Common myeloid progenitor, CD34-positive (primary cell): Measurements from ENCODE around the gene ANKRD33.

Source experiments
- CTCF ChIA-PET: fragments of 350-600 bp; sonication (Branson Sonifier 250); formaldehyde crosslinking; loops from one replicate; lab custom pipeline; 2021; ENCODE audit warnings: antibody characterized with exemption; lab: Charles Lee
- POLR2A ChIA-PET: fragments of 350-600 bp; sonication (Branson Sonifier 250); formaldehyde crosslinking; loops from one replicate; lab custom pipeline; 2021; ENCODE audit warnings: antibody characterized with exemption; lab: Charles Lee
- DNase-seq, 3 donors: peaks; one replicate each; pipeline versions ENCODE4 v3.0.0 to v3.0.0-alpha.2; 2013
- H3K27ac ChIP-seq, 2 experiments: 1 replicate in 1 of 2; 2 replicates in 1 of 2; pipeline ENCODE4 v1.7.0; 2013; ENCODE audit warnings: inconsistent platforms in 2 of 2, low read length in 2 of 2, mild to moderate bottlenecking in 2 of 2, low read depth in 1 of 2, moderate library complexity in 1 of 2; ENCODE audit not compliant: severe bottlenecking in 2 of 2, insufficient read depth in 1 of 2, poor library complexity in 1 of 2
- H3K27me3 ChIP-seq, 5 experiments: replicated peaks in 2 of 5; 1 replicate in 3 of 5; 2 replicates in 2 of 5; pipeline versions ENCODE4 v1.6.1 to v1.7.0; 2013; ENCODE audit warnings: low read length in 4 of 5, mild to moderate bottlenecking in 2 of 5, moderate library complexity in 2 of 5, inconsistent platforms in 1 of 5; ENCODE audit not compliant: insufficient read depth in 5 of 5, control insufficient read depth in 4 of 5
- H3K36me3 ChIP-seq, 4 experiments: 1 replicate in 2 of 4; 2 replicates in 2 of 4; pipeline versions ENCODE4 v1.6.1 to v1.7.0; 2013; ENCODE audit warnings: low read length in 3 of 4, control low read depth in 1 of 4, mild to moderate bottlenecking in 1 of 4; ENCODE audit not compliant: control insufficient read depth in 4 of 4, insufficient read depth in 4 of 4
- H3K4me1 ChIP-seq, 4 experiments: 1 replicate in 3 of 4; 2 replicates in 1 of 4; pipeline versions ENCODE4 v1.6.1 to v1.7.1; 2013; ENCODE audit warnings: low read length in 3 of 4, mild to moderate bottlenecking in 3 of 4, control low read depth in 1 of 4, inconsistent platforms in 1 of 4, moderate library complexity in 1 of 4; ENCODE audit not compliant: control insufficient read depth in 4 of 4, insufficient read depth in 4 of 4; ENCODE audit errors: control extremely low read depth in 1 of 4
- H3K4me3 ChIP-seq, 7 experiments: 1 replicate in 4 of 7; 2 replicates in 3 of 7; pipeline versions ENCODE4 v1.5.1 to v1.7.0; 2013; ENCODE audit warnings: mild to moderate bottlenecking in 7 of 7, low read length in 6 of 7, moderate library complexity in 6 of 7, inconsistent platforms in 2 of 7, low read depth in 2 of 7, control low read depth in 1 of 7; ENCODE audit not compliant: insufficient read depth in 4 of 7, control insufficient read depth in 1 of 7; ENCODE audit errors: extremely low read depth in 1 of 7
- H3K9me3 ChIP-seq, 5 experiments: 1 replicate in 4 of 5; 2 replicates in 1 of 5; pipeline versions ENCODE4 v1.6.1 to v1.7.1; 2013; ENCODE audit warnings: low read length in 4 of 5, mild to moderate bottlenecking in 2 of 5, inconsistent platforms in 1 of 5, low read depth in 1 of 5, moderate library complexity in 1 of 5; ENCODE audit not compliant: control insufficient read depth in 4 of 5, insufficient read depth in 2 of 5; ENCODE audit errors: control extremely low read depth in 1 of 5
- WGBS: methylation state at CpG from one replicate; pipeline ENCODE4 v1.1.5; 2013; ENCODE audit not compliant: insufficient coverage; 5-methylcytosine and 5-hydroxymethylcytosine counted together

ANKRD33 gene

DNA sequence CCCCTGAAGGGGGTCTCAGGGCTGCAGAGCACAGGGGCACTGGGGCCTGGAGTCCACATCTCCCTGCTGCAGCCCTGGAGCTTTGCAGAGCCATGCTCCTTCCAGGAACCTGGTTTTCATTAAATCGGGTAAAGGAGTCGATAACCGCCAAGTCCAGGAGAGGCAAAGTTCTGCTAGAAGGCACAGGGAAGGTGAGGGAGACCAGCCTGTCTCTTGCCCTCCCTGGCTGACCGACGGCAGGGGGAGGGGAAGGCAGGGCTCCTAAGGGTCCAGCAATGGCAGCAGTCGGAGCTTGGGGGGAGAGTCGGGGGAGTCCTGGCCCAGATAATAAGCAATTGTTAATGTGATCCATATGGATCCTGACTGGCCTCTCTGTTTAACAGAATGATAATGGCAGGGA, 42.4 kb upstream of the ANKRD33 start:
- H3K4me1 ChIP-seq, result peaks cover 0 to 34% (median 25%) of the 10 kb centered on the region in 4 experiments
- H3K9me3 ChIP-seq, result no peaks in the 10 kb centered on the region
- ChIA-PET CTCF (interaction anchor here (1.1 kb wide), 1 partner anchor 21 kb away, joined by 3 read pairs; no protein-coding TSS in a partner anchor), POLR2A (no interaction called here)
- H3K27ac ChIP-seq, result no peak overlapping the region
- H3K4me3 ChIP-seq, result no peak overlapping the region
- no peaks in the 10 kb centered on the region for H3K36me3 ChIP-seq
- DNase-seq, result no peak
- WGBS, result 96% methylated on average over 5 of the region's 7 CpGs
- peaks cover 0 to 31% (median 9%) of the 10 kb centered on the region in 5 experiments for H3K27me3 ChIP-seq

DNA sequence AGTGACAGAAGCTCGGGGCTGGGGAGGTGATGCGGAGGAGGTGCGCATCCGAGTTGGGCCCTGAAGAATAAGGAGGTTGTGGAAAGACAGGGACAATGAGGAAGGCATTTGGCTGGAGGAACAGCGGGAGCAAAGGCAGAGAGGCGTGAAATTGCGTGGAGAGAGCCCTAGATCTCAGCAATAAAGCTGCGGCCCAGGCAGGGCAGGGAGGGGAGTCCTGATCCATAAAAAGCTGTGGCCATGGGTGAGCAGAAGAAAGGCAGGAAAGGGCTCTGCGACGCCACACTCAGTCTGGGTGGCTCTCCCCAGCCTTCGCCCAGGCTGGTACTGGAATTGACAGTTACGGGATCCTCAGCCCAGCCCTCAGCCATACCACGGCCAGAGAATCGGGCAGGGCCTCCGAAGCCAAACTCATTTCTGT, 41.6 kb upstream of the ANKRD33 start:
- Histone ChIP-seq H3K27ac (no peak overlapping the region), H3K9me3 (no peaks in the 10 kb centered on the region), H3K27me3 (peaks cover 0 to 31% (median 9%) of the 10 kb centered on the region in 5 experiments), H3K36me3 (no peaks in the 10 kb centered on the region), H3K4me3 (peak overlapping the region in 3 of 7 experiments; percentile 47 to 79 (median 51)), H3K4me1 (peaks cover 0 to 39% (median 33%) of the 10 kb centered on the region in 4 experiments)
- ChIA-PET POLR2A (interaction anchor here (0.5 kb wide), 1 partner anchor 20 kb away, joined by 5 read pairs; no protein-coding TSS in a partner anchor), CTCF (interaction anchor here (0.9 kb wide), 1 partner anchor 26 kb away, joined by 3 read pairs; no protein-coding TSS in a partner anchor)
- no peak for DNase-seq
- WGBS, result 89% methylated on average over 15 of the region's 15 CpGs

DNA sequence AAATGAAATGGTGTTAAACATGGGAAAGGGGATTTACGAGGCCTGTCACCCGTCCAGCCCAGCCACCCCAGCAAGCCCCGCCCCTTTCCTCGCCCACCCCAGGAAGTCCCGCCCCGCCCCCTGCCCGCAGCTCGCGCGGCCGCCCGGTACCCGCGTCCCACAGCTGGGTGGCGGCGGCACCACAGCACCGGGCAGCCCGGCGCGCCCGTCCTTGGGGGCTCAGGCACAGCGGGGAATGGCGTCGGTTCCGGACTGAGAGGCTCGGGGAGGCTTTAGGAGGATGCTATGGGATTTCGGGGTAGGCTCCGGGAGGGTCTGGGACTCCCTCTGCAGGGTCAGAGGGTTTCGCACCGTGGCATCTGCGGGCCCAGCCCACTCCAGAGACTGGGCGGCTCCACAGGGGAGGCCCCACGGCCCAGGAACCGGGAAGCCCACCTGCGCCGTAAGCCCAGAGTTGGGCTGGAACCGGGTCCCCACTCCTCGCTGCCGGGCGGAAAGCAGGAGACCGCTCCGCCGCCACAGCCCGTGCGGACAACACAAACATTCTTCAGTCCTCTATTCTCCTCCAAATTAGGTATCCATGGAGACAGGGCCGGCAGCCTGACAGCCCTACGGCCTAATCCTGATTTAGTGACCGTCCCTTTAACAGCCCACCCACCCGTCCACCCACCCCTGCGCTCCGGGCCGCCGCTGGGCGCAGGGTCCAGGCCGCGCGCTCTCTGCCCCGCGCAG, 40.8 kb upstream of the ANKRD33 start:
- peaks cover 0 to 31% (median 9%) of the 10 kb centered on the region in 5 experiments for H3K27me3 ChIP-seq
- peak overlapping the region; percentile 42 to 79 (median 64) for H3K4me3 ChIP-seq
- no peaks in the 10 kb centered on the region for H3K36me3 ChIP-seq
- no peak overlapping the region for H3K27ac ChIP-seq
- peaks cover 0 to 47% (median 41%) of the 10 kb centered on the region in 4 experiments for H3K4me1 ChIP-seq
- no peaks in the 10 kb centered on the region for H3K9me3 ChIP-seq
- 0% methylated on average over 35 of the region's 59 CpGs for WGBS
- ChIA-PET POLR2A (interaction anchor here (0.5 kb wide), 1 partner anchor 21 kb away, joined by 5 read pairs; no protein-coding TSS in a partner anchor), CTCF (interaction anchor here (0.9 kb wide), 1 partner anchor 26 kb away, joined by 3 read pairs; no protein-coding TSS in a partner anchor)
- peak; percentile 48 to 70 (median 66) for DNase-seq

DNA sequence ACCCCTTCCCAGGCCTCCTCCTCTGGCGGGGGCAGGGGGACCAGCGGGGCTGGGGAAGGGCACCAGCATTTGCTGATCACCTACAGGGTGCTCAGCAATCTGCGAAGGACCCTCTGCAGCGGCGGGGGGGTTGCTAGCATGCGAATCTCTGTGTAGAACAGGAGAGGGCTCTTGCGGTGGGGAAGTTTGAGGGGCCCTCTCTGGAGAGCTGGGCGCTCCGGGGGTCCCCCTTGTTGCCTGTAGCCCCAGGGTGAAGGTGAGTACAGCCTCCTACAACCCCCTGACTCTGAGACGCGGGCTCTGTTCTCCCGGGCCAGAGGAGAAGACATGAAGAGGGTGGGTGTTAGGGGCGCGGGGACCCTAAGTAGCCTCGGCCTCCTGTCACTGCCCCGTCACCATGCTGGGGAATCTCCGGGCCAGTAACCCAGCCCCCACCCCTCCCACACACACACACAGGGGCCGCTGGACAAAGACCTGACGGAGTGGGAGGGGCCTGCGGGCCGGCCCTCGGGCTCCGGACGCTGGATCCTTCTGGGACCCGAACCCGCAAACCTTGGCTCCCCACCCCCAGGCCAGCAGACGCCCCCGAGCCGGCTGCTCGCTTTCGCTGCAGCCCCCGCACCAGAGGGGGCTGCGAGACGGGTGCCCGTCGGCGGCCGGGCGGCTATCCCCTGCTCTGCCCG, 40.1 kb upstream of the ANKRD33 start:
- ChIA-PET CTCF (no interaction called here), POLR2A (no interaction called here)
- Histone ChIP-seq H3K4me1 (peaks cover 0 to 54% (median 42%) of the 10 kb centered on the region in 4 experiments), H3K4me3 (peak overlapping the region in 5 of 7 experiments; percentile 42 to 79 (median 64)), H3K27me3 (peaks cover 0 to 31% (median 9%) of the 10 kb centered on the region in 5 experiments), H3K27ac (no peak overlapping the region), H3K36me3 (no peaks in the 10 kb centered on the region), H3K9me3 (no peaks in the 10 kb centered on the region)
- DNase-seq, result peak in 1 of 3 donors; percentile 41
- WGBS, result under 1% methylated on average over 30 of the region's 40 CpGs

DNA sequence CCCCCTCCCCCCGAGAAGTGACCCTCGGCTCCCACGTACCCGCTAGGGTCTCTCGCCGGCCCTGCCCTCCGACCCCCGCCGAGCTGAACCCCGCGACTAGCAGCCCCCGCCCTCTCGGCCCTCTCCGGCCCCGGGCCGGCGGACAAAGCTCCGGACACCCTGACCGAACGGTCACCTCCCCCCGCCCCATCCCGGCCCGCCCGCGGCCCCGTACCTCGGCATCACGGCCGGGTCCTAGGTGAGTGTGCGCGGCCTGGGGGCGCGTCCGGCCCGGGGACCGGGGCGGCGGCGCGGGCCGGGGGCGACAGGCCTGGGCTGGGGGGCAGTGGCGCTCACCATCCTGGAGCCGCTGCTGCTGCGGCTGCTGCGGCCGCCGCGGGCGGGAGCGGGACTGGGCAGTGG, 39.6 kb upstream of the ANKRD33 start, which contains the start of gene FIGNL2:
FIGNL2 (minus strand) TSS at position 393 of the 402 bp plus-strand sequence. CDS start 26,305 bp downstream, outside the sequence.
- CTCF ChIA-PET, result no interaction called here
- H3K27ac ChIP-seq, result no peak within 1 kb of the TSS
- no peaks in the 10 kb centered on the region for H3K9me3 ChIP-seq

DNA sequence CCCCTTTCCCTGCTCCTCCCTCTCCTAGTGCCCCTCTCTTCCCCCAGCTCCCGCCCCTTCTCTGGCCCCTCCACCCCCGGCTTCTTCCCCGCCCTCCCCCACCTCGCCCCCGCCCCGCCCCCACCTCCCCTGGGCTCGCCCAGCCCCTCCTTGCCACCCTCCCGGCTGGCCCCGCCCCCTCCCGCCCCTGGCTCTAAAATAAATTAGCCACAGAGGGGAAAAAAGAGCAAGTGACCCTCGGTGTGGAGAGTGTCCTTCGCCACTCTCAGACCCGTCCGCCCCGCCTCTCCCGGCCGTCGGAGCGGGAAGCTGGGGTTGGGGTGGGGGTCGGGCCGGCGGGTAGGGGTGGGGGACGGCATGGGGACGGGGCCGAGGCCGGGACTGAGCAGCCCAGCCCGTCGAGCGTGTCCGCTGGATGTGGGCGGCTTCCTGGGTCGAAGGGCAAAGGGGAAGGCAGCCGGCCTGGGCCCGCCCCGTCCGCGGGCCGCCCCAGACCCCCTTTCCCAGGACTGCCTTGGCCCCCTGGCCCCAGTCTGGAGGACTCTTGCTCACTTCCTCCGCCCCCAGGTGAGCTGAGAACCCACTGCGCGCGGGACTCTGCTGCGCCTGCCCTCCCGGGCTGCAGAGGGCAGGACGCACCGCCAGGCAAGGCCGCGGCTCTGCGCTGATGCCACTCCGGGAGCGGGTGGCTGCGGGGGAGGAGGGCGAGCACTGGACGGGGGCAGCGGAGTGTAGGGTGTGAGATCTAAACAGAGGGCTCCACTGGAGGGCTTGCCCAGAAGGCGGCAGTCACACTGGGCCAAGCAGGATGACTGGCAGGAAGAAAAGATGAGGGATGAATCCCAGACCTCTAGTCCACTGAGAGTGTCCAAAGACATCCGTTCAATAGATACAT, 38.8 kb upstream of the ANKRD33 start:
- DNase-seq, result no peak
- POLR2A ChIA-PET, result no interaction called here
- no peak overlapping the region for H3K27ac ChIP-seq
- no peaks in the 10 kb centered on the region for H3K9me3 ChIP-seq
- CTCF ChIA-PET, result interaction anchor here (1.1 to 4.4 kb wide), 6 partner anchors 12 to 63 kb away, joined by 3 to 32 read pairs (median 3); no protein-coding TSS in a partner anchor
- 91% methylated on average over 25 of the region's 57 CpGs for WGBS
- no peaks in the 10 kb centered on the region for H3K36me3 ChIP-seq
- peaks cover 0 to 55% (median 42%) of the 10 kb centered on the region in 4 experiments for H3K4me1 ChIP-seq
- H3K27me3 ChIP-seq, result peaks cover 0 to 31% (median 9%) of the 10 kb centered on the region in 5 experiments
- no peak overlapping the region for H3K4me3 ChIP-seq

More for the DNA sequence above, 39.6 kb upstream of the ANKRD33 start, which contains the start of gene FIGNL2:
- no peaks in the 10 kb centered on the region for H3K36me3 ChIP-seq
- POLR2A ChIA-PET, result no interaction called here
- H3K4me3 ChIP-seq, result peak within 1 kb of the TSS in 4 of 7 experiments; percentile 17 to 79 (median 65)
- WGBS, result 18% methylated on average over 24 of the region's 51 CpGs
- DNase-seq, result no peak
- H3K27me3 ChIP-seq, result peaks cover 0 to 31% (median 9%) of the 10 kb centered on the region in 5 experiments
- H3K4me1 ChIP-seq, result peaks cover 0 to 55% (median 42%) of the 10 kb centered on the region in 4 experiments
